ENCODE results near the gene MOG.

Gene MOG

DNA sequence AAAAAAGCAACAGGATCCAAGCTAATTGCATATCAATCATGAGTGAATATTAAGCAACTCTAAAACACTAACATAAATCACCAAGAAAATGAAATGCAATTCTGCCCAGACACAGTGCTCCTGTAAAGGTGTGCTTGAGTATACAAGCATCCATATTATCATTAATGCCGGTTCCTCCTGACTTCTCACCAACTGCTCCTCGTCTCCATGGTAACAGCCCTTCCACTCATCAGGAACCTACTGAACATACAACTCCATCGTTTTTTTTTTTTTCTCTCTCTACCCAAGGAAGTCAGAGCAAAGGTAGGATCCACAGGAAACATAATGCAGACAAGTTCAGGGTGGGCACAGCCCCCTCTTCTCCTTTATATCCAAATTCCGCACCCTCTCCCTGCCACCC is 36.3 kb upstream of the MOG start:
- no peak overlapping the region for H3K27ac ChIP-seq
- no peak for DNase-seq (ENCODE audit: low spot score)
- TF ChIP-seq, protein P1, sequence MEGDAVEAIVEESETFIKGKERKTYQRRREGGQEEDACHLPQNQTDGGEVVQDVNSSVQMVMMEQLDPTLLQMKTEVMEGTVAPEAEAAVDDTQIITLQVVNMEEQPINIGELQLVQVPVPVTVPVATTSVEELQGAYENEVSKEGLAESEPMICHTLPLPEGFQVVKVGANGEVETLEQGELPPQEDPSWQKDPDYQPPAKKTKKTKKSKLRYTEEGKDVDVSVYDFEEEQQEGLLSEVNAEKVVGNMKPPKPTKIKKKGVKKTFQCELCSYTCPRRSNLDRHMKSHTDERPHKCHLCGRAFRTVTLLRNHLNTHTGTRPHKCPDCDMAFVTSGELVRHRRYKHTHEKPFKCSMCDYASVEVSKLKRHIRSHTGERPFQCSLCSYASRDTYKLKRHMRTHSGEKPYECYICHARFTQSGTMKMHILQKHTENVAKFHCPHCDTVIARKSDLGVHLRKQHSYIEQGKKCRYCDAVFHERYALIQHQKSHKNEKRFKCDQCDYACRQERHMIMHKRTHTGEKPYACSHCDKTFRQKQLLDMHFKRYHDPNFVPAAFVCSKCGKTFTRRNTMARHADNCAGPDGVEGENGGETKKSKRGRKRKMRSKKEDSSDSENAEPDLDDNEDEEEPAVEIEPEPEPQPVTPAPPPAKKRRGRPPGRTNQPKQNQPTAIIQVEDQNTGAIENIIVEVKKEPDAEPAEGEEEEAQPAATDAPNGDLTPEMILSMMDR (conservative IDR thresholded peaks at IDR 0.05; ENCODE audit: low read depth): no peak
- ChIA-PET POLR2A (ENCODE audit: low non-redundant PET) (no interaction called here), CTCF (interaction anchor here (0.5 kb wide), 1 partner anchor 45 kb away, joined by 3 read pairs; no protein-coding TSS in a partner anchor)

GRCh38 chr6:29624520-29624961 is 32.4 kb upstream of the MOG start:
- no peak overlapping the region for H3K27ac ChIP-seq
- ChIA-PET CTCF (interaction anchor here (0.6 kb wide), 1 partner anchor 17 kb away, joined by 3 read pairs; no protein-coding TSS in a partner anchor), POLR2A (ENCODE audit: low non-redundant PET) (no interaction called here)
- DNase-seq (ENCODE audit: low spot score): no peak
- TF ChIP-seq, protein P1 (conservative IDR thresholded peaks at IDR 0.05; ENCODE audit: low read depth): no peak

GRCh38 chr6:29625337-29625930 is 31.5 kb upstream of the MOG start:
- H3K27ac ChIP-seq: no peak overlapping the region
- TF ChIP-seq, protein P1 (conservative IDR thresholded peaks at IDR 0.05; ENCODE audit: low read depth): no peak
- DNase-seq (ENCODE audit: low spot score): no peak
- CTCF ChIA-PET: no interaction called here
- POLR2A ChIA-PET (ENCODE audit: low non-redundant PET): no interaction called here

GRCh38 chr6:29626948-29627754 is 29.7 kb upstream of the MOG start:
- no peak for DNase-seq (ENCODE audit: low spot score)
- POLR2A ChIA-PET (ENCODE audit: low non-redundant PET): no interaction called here
- no peak overlapping the region for H3K27ac ChIP-seq
- CTCF ChIA-PET: interaction anchor here (0.9 kb wide), 1 partner anchor 29 kb away, joined by 4 read pairs; no protein-coding TSS in a partner anchor
- TF ChIP-seq, protein P1 (conservative IDR thresholded peaks at IDR 0.05; ENCODE audit: low read depth): no peak

GRCh38 chr6:29627755-29628418 is 29.0 kb upstream of the MOG start:
- ChIA-PET POLR2A (ENCODE audit: low non-redundant PET) (no interaction called here), CTCF (interaction anchor here (0.6 to 1.4 kb wide), 6 partner anchors 24 to 706 kb away, joined by 3 to 6 read pairs (median 4); no protein-coding TSS in a partner anchor)
- TF ChIP-seq, protein P1 (conservative IDR thresholded peaks at IDR 0.05; ENCODE audit: low read depth): no peak
- H3K27ac ChIP-seq: peak overlapping the region; percentile 68
- DNase-seq (ENCODE audit: low spot score): peak; percentile 48

Data from RWPE1 (cell line).